GM19025 (cell line): ENCODE results near the gene GOPC.
"Not testable (repeated sequence)": the region's sequence is repeated elsewhere in the genome, so short reads cannot be mapped to it uniquely, and the experiment has no call there.

Experiments used
- ATAC-seq: cut with Tn5 transposase; IDR thresholded peaks from one replicate; pipeline ENCODE4 v1.9.1; 2021; ENCODE audit warnings: mild to moderate bottlenecking, low read depth, moderate library complexity; ENCODE audit not compliant: unreplicated experiment

The GOPC gene

GRCh38 chr6:117602151-117602898 lies at the start of gene GOPC:
Gene GOPC (minus strand): TSS chr6:117602511. CDS start chr6:117602288, 223 bp downstream.
- peak; percentile 89 for ATAC-seq

DNA sequence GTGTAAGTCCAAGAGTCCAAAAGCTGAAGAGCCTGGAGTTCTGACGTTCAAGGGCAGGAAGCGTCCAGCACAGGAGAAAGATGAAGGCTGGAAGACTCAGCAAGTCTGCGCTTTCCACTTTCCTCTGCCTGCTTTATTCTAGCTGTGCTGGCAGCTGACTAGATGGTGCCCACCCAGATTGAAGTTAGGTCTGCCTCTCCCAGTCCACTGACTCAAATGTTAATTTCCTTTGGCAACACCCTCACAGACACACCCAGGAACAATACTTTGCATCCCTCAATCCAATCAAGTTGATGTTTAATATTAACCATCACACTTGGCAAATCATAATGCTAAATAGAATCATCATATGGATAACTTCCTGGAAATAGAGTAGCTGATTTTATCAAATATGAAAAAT lies 49.7 kb upstream of the GOPC start:
- not testable (repeated sequence) for ATAC-seq

DNA sequence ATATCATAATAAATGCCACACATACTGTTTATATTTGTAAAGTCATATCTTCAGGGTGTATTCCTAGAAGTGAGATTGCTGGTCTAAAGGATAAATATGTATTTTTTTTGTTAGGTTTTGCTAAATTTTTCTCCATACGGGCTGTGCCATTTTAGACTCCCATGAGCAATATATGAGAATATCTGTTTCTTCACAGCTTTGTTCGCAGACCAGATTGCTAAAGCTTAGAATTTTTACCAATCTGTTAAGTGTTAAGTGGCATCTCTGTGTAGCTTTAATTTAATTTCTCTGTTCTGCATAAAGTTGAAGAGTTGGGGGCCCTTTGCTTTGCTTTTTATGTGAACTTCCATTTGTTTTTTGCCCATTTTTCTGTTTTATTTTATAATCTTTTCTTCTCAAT lies 40.7 kb upstream of the GOPC start:
- no peak for ATAC-seq

DNA sequence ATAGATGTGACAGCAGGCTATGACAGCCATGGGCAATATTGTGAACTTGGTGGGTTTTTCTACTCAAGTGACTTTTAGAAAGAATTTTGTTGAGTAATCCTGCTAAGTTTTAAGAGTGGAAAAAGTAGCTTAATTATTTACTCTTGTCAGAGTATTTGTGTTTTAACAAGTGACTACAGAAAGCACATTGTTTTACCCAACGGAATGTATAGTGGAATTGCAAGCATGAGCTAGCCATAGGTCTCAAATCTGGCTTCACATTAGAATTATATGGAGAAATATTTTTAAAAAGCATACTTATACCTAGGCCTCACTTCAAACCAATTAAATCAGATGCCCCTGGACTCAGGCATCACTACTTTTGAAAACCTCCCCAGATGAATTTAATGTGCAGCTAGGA lies 35.5 kb upstream of the GOPC start:
- no peak for ATAC-seq

GRCh38 chr6:117629119-117629660 lies 26.9 kb upstream of the GOPC start:
- ATAC-seq: no peak

DNA sequence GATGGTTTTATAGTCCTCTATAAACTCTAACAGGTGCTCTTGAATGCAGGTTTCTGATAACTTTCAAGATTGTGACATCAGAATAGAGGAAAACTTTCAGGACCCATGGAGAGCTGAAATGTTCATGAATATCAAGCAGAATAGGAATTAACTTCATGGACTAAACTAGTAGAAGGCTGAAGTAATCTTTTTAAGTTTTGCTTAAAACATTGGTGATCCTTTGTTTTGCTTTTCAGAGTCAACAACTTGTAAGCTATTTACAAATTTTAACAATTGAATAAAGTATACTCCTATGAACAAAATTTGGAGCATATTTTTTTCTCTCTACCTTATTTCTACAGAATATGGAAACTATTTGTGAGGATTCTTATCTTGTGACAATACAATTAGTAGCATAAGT lies 25.2 kb upstream of the GOPC start:
- no peak for ATAC-seq

DNA sequence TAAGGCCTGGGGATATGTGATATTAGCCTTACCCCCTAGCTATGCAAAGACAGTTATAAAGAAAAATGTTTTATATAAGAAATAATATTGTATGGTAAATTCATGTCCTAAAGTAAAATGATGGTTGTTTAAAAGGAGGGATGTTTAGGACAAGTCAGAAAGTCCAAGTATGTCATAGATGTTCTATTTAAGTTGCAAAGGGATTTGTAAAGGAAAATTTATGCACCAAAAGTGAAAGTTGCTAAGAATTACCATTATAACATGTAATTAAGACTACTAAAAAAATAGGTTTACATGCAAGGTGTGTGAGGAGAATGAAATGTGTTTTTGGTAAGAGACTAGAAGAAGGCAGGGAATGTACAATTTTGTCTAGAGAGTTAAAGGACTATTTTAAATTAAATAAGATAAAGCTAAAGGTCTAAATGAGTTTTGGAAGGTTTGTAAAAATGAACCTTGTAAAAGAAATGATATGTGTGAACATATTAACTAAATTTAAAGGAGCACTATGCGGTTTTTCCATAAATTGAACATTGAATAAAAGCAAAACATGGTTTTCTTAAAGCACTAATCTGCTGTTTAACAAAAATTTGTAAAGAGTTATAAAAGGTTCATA lies 22.7 kb upstream of the GOPC start:
- ATAC-seq: no peak

GRCh38 chr6:117619178-117619577 lies 16.9 kb upstream of the GOPC start:
- no peak for ATAC-seq

GRCh38 chr6:117617210-117618035 lies 15.1 kb upstream of the GOPC start:
- no peak for ATAC-seq

DNA sequence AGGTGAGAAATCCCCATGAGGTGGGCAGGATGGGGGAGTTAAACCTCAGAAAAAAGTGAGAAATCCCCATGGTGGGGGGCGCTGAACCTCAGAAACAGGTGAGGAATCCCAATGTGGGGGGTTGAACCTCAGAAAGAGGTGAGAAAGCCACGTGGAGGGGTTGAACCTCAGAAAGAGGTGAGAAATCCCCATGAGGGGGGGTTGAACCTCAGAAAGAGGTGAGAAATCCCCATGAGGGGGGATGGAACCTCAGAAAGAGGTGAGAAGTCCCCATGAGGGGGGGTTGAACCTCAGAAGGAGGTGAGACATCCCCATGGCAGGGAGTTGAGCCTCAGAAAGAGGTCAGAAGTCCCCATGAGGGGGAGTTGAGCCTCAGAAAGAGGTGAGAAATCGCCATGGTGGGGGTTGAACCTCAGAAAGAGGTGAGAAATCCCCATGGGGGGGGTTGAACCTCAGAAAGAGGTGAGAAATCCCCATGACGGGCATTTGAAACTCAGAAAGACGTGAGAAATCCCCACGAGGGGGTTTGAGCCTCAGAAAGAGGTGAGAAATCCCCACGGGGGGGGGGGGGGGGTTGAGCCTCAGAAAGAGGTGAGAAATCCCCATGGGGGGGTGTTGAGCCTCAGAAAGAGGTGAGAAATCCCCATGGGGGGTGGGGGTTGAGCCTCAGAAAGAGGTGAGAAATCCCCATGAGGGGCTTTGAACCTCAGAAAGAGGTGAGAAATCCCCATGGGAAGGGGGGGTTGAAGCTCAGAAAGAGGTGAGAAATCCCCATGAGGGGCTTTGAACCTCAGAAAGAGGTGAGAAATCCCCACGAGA lies 14.3 kb upstream of the GOPC start:
- no peak for ATAC-seq

DNA sequence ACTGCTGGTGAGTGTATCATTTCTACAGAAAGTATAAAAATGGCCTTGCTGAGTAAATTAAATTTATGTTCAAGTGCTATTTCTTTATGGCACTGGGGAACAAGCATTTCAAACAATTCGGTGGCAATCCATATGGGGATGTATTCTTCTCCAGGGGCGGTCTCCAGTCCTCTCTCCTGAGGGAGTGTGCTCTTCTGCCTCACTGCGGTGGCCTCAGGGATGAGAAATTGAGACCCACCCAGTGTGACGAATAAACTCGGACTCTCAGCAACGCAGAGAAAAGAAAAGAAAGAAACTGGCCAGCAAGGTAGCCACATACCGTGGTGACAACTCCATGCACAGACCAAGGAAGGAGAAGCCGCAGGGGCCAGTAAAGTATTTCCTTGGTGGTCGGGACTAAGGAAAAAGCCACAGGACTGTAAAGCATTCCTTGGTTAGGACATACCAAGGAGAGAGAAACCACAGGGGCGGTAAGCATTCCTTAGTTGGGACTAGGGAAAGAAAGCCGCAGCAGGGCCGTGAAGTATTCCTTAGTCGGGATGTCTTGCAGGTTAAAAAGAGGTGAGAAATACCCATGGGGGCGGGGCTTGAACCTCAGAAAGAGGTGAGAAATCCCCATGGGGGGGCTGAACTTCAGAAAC lies 13.6 kb upstream of the GOPC start:
- ATAC-seq: no peak

DNA sequence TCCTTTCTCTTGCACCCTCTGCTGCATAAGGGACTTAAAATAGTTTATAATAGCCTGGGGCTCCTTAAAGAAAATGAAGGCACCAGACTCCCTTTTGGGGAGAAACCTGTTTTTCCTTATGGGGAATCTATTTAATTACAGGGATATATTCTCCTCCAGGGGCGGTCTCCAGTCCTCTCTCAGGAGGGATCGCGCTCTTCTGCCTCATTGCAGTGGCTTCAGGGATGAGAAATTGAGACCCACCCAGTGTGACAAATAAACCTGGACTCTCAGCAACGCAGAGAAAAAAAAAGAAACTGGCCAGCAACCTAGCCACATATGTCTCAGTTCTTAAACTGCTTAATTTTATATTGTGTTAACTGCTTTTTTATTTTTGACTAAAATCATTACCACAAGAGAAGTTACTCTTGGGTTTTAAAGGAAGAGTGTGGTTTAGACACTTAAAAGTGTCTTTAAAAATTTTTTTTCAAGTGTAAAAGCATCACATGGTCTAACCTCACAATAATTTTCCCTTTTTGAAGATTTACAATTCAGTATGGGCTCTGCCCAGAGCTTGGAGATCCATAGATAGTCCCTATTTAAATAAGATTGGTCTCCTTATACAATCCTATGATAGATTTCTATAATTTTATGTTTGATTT lies 11.7 kb upstream of the GOPC start:
- no peak for ATAC-seq

GRCh38 chr6:117607511-117607910 lies 5.2 kb upstream of the GOPC start:
- no peak for ATAC-seq

DNA sequence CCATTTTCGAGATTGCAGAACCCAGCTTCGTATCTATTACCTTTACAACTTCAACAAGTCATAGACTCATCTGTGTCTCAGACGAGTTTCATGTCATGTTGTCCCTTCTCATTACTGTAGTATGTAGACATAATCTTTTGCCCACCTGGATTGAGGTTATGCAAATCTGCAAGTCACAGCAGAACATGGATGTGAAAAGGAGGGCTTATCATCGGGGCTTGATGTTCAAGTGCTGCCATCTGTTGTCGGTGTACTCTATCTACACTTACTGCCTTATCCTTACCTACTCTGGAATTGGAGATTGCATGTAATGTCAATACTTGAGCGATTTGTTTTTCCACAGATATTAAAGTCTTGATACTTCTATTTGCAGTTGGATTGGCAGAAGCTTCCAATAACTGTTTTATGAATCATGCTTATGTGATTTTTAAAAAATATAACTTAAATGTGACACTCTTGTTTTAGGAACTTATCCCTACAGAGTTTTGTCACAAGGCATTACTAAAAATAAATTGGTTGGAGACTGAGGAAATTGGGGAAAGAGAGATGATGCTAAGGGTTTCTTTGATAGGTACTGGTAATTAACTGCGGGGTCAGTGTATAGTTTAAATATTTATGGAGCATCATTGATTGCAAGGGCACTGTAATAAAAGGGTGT lies 3.0 kb upstream of the GOPC start:
- peak; percentile 35 for ATAC-seq

DNA sequence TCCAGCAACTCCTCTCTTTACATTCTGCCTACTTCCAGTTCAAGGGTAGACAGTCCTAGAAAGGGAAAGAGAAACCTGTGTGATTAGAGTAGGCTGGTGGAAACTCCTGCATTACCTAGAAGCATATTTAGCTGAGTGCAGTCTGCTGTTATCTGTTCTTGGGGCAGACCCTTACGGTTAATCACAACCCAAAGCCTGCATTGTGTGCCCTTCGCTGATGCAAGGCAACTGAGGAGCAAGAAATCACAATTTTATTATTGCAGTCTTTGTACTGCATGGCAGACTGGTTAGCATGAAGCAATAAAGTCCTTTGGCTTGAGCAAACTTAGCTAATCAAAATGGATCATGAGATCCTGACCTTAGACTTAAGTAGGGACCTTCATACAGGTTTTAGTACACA lies 1.5 kb upstream of the GOPC start:
- no peak for ATAC-seq

DNA sequence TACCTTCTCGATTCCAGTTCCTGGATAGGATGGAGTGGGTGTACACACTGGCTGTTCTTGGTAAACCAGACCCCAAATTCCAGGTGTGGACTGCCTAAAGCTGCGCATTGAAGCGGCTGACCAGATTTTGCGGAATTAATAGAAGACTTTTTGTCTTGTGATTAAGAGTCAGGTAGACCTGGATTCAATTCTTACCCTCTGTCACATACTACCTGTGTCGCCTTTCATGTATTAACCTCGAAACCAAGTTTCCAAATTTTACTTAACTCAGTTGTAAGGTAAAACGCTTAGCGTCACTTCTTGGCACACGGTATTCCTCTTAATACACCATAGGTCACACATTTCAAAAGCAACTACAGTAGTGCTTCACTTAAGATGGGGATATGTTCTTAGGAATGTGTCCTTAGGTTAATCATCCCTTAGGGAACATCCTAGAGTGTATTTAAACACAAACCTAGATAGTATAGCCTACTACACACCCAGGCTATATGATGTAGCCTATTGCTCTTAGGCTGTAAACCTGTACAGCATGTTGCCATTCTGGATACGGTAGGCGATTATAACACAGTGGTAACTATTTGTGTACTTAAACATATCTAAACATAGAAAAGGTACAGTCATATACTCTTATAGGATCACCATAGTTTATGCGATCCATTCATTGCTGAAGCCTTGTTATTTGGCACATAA lies 733 bp upstream of the GOPC start:
- no peak for ATAC-seq

DNA sequence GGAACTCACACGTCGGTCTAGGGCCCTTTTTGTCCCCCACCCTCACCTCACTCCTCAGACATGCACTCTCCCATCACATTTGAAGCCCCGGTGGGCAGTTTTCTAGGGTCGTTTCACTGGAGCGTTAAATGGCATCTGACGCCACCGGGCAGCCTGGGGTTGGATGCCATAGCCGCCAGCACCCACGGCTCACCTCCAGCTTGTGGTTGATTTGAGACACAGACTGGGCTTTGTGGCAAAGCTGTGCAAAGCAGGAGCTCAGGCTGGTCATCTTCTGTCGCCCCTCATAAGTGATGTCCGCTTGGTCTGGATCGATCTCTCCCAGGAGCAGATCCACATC lies 530 bp downstream of the GOPC start:
- ATAC-seq: peak; percentile 5

DNA sequence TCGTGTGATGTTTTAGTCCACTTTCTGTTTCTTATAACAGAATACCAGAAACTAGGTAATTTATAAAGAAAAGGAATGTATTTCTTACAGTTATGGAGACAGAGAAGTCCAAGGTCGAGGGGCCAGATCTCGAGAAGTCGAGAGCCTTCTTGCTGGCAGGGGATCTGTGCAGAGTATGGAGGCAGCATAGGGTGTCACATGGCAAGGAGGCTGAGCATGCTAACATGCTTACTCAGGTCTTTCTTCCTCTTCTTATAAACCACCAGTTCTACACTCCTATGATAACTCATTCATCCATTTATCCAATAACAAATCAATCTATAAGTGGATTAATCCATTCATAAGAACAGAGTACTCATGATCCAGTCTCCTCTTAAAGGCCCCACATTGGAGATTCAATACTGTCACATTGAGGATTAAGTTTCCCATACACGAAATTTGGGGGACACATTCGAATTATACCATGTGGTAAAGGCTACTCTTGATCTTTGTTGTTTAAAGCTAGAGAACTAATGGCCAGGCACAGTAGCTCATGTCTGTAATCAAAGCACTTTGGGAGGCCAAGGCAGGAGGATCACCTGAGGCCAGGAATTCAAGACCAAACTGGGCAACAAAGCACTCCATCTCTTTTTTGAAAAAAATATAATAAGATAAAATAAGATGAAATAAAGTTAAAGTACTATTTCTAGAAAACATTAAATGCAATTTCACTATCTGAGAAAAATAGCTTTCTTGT lies 2.1 kb downstream of the GOPC start:
- ATAC-seq: no peak
